Keratinocyte (primary cell): Measurements from ENCODE around the gene ATG4B. TPM values are rescaled to one million over a fixed set of nuclear protein-coding genes. Genes with fewer than 3 reads are reported as not detected.

ENCODE experiments used
- DNase-seq: peaks from one replicate; pipeline ENCODE4 v3.0.0-alpha.2; 2011; ENCODE audit warnings: low read depth, missing footprints, low spot score
- FAIRE-seq: peaks from 2 replicates; lab custom pipeline; 2011; peaks lifted over from hg19 to GRCh38; lab: Jason Lieb, UNC
- H2AFZ ChIP-seq: 2 replicates; pipeline ENCODE4 v1.6.0; 2012; ENCODE audit warnings: low read length, control low read depth, inconsistent platforms; ENCODE audit not compliant: control insufficient read depth
- H3K27ac ChIP-seq: 2 replicates; pipeline ENCODE4 v1.5.1; 2011; ENCODE audit warnings: low read length; ENCODE audit not compliant: control insufficient read depth, insufficient read depth
- H3K27me3 ChIP-seq: 3 replicates; pipeline ENCODE4 v1.6.0; 2011; ENCODE audit warnings: low read length; ENCODE audit not compliant: control insufficient read depth, insufficient read depth; ENCODE audit errors: extremely low read depth
- H3K36me3 ChIP-seq, 2 experiments: 2 replicates in 1 of 2; 3 replicates in 1 of 2; pipeline ENCODE4 v1.5.1; 2011; ENCODE audit warnings: low read length in 2 of 2, mild to moderate bottlenecking in 1 of 2; ENCODE audit not compliant: control insufficient read depth in 2 of 2, insufficient read depth in 2 of 2; ENCODE audit errors: extremely low read depth in 1 of 2
- H3K4me1 ChIP-seq: 3 replicates; pipeline ENCODE4 v1.5.1; 2011; ENCODE audit warnings: low read length; ENCODE audit not compliant: control insufficient read depth, insufficient read depth; ENCODE audit errors: extremely low read depth
- H3K4me2 ChIP-seq: 3 replicates; pipeline ENCODE4 v1.6.0; 2011; ENCODE audit warnings: low read depth, low read length; ENCODE audit not compliant: control insufficient read depth, insufficient read depth; ENCODE audit errors: extremely low read depth
- H3K4me3 ChIP-seq, 3 experiments: fragments of 200-600 bp in 1 of 3; sonication (generic) in 1 of 3; 2 replicates in 2 of 3; 3 replicates in 1 of 3; pipeline ENCODE4 v1.5.1; 2011 to 2016; ENCODE audit warnings: low read length in 3 of 3, mild to moderate bottlenecking in 3 of 3, control low read depth in 2 of 3, inconsistent platforms in 1 of 3, low read depth in 1 of 3, mixed read lengths in 1 of 3, mixed run types in 1 of 3, moderate library complexity in 1 of 3; ENCODE audit not compliant: control insufficient read depth in 2 of 3, insufficient read depth in 2 of 3; ENCODE audit errors: extremely low read depth in 1 of 3
- H3K79me2 ChIP-seq: 2 replicates; pipeline ENCODE4 v1.6.0; 2012; ENCODE audit warnings: low read length; ENCODE audit not compliant: control insufficient read depth, insufficient read depth
- H3K9ac ChIP-seq: 3 replicates; pipeline ENCODE4 v1.6.0; 2011; ENCODE audit warnings: low read length; ENCODE audit not compliant: control insufficient read depth, insufficient read depth; ENCODE audit errors: extremely low read depth
- H3K9me1 ChIP-seq: 3 replicates; pipeline ENCODE4 v1.6.0; 2011; ENCODE audit warnings: low read length; ENCODE audit not compliant: control insufficient read depth, insufficient read depth; ENCODE audit errors: extremely low read depth
- H3K9me3 ChIP-seq: 2 replicates; pipeline ENCODE4 v1.5.1; 2012; ENCODE audit warnings: low read depth, low read length; ENCODE audit not compliant: control insufficient read depth
- H4K20me1 ChIP-seq: 3 replicates; pipeline ENCODE4 v1.6.0; 2011; ENCODE audit warnings: low read length; ENCODE audit not compliant: control insufficient read depth, insufficient read depth; ENCODE audit errors: extremely low read depth
- CTCF ChIP-seq, 3 experiments: IDR thresholded peaks in 1 of 3; conservative IDR thresholded peaks in 1 of 3; optimal IDR thresholded peaks in 1 of 3; 2 replicates in 2 of 3; 3 replicates in 1 of 3; pipeline versions ENCODE3 to v1.5.1; 2011; ENCODE audit warnings: low read length in 3 of 3, mild to moderate bottlenecking in 3 of 3, moderate library complexity in 2 of 3, control low read depth in 1 of 3, inconsistent platforms in 1 of 3; ENCODE audit not compliant: insufficient read depth in 2 of 3; ENCODE audit errors: extremely low read depth in 1 of 3
- EZH2 ChIP-seq: IDR thresholded peaks from one replicate; pipeline ENCODE4 v1.6.1; 2012; ENCODE audit warnings: inconsistent platforms, mild to moderate bottlenecking, low read length, moderate library complexity
- dilution Hi-C: fragments of 300-500 bp; cut with MboI; formaldehyde crosslinking; loops from one replicate; pipeline ENCODE4 v1.7.0; 2020; ENCODE audit warnings: low sequenced_read_pairs; ENCODE audit not compliant: extremely low pct_ligation_motif_present
- polyA plus RNA-seq, 5 experiments: library from polyadenylated mRNA; depleted of rRNA in 3 of 5; stranded (reverse) in 3 of 5; stranded (forward) in 1 of 5; unstranded in 1 of 5; fragments of >200 nt; gene quantifications; 1 replicate in 1 of 5; 2 replicates in 3 of 5; 3 replicates in 1 of 5; pipeline versions ENCODE4 v1.2.1 to v1.2.3, GENCODE V29; 2011 to 2012; ENCODE audit warnings: missing spikeins in 2 of 5, low read depth in 1 of 5, low replicate concordance in 1 of 5

Gene ATG4B
- polyA plus RNA-seq, 1 donor (not counting 4 experiments of a cell fraction or from before 2014, with no cell fraction given): 69.0 TPM

GRCh38 chr2:241618829-241619228 is 18.7 kb upstream of the ATG4B start:
- no peak for DNase-seq
- Histone ChIP-seq H2AFZ (no peak overlapping the region), H3K4me1 (no peaks in the 10 kb centered on the region), H3K4me2 (no peak overlapping the region), H3K9me3 (peaks cover 8% of the 10 kb centered on the region), H3K9me1 (peaks cover 2% of the 10 kb centered on the region), H3K9ac (no peak overlapping the region), H3K36me3 (peaks cover 13 to 25% of the 10 kb centered on the region in 2 experiments), H4K20me1 (peaks cover 10% of the 10 kb centered on the region), H3K4me3 (no peak overlapping the region), H3K27ac (no peak overlapping the region), H3K27me3 (no peaks in the 10 kb centered on the region), H3K79me2 (peaks cover 78% of the 10 kb centered on the region)
- no peak for FAIRE-seq
- TF ChIP-seq CTCF (optimal IDR thresholded peaks at IDR 0.05 in 1 of 3, IDR thresholded peaks at IDR 0.05 in 1 of 3, conservative IDR thresholded peaks at IDR 0.05 in 1 of 3; ENCODE audit: extremely low read depth in 1 of 3, insufficient read depth in 2 of 3, low read length in 3 of 3) (no peak), EZH2 (no peak)
- dilution Hi-C loops: no loop called here

- H3K79me2 ChIP-seq: peaks cover 81% of the 10 kb centered on the region
- no peak for FAIRE-seq
- dilution Hi-C loops: no loop called here
Measured at GRCh38 chr2:241619597-241620418, 17.7 kb upstream of the ATG4B start.

More at GRCh38 chr2:241619597-241620418, 17.7 kb upstream of the ATG4B start:
- TF ChIP-seq EZH2 (no peak), CTCF (optimal IDR thresholded peaks at IDR 0.05 in 1 of 3, IDR thresholded peaks at IDR 0.05 in 1 of 3, conservative IDR thresholded peaks at IDR 0.05 in 1 of 3; ENCODE audit: extremely low read depth in 1 of 3, insufficient read depth in 2 of 3, low read length in 3 of 3) (no peak)
- no peak overlapping the region for H3K4me3 ChIP-seq
- peaks cover 10% of the 10 kb centered on the region for H4K20me1 ChIP-seq
- peaks cover 11 to 25% of the 10 kb centered on the region in 2 experiments for H3K36me3 ChIP-seq
- H3K4me1 ChIP-seq: no peaks in the 10 kb centered on the region
- no peak overlapping the region for H3K27ac ChIP-seq
- H3K4me2 ChIP-seq: no peak overlapping the region
- no peak overlapping the region for H2AFZ ChIP-seq
- H3K9me3 ChIP-seq: peaks cover 8% of the 10 kb centered on the region
- H3K9ac ChIP-seq: no peak overlapping the region
- no peaks in the 10 kb centered on the region for H3K27me3 ChIP-seq
- H3K9me1 ChIP-seq: peaks cover 2% of the 10 kb centered on the region
- no peak for DNase-seq
